DOHH2 (cell line): ENCODE measurements around the gene PHRF1.

Experiments used
- H3F3A ChIP-seq: fragments of 200-600 bp; sonication (generic), shearing (Covaris generic); 2 replicates; pipeline ENCODE4 v1.6.0; 2016; ENCODE audit warnings: antibody characterized with exemption, mild to moderate bottlenecking; ENCODE audit not compliant: control insufficient read depth, insufficient read depth
- H3K27ac ChIP-seq: fragments of 200-600 bp; sonication (generic); 2 replicates; pipeline ENCODE4 v1.5.1; 2014; ENCODE audit warnings: low read depth, mild to moderate bottlenecking, low read length, moderate library complexity
- H3K27me3 ChIP-seq: fragments of 200-600 bp; sonication (generic); 2 replicates; pipeline ENCODE4 v1.6.1; 2014; ENCODE audit warnings: mild to moderate bottlenecking, low read length, mixed read lengths; ENCODE audit not compliant: control insufficient read depth
- H3K36me3 ChIP-seq: fragments of 200-600 bp; sonication (generic); 2 replicates; pipeline ENCODE4 v1.6.1; 2014; ENCODE audit warnings: mild to moderate bottlenecking, low read length, moderate library complexity, mixed read lengths; ENCODE audit not compliant: control insufficient read depth
- H3K4me1 ChIP-seq: fragments of 200-600 bp; sonication (generic); 2 replicates; pipeline ENCODE4 v1.6.1; 2014; ENCODE audit warnings: mild to moderate bottlenecking, low read length, mixed read lengths; ENCODE audit not compliant: control insufficient read depth
- H3K4me2 ChIP-seq: fragments of 200-600 bp; sonication (generic); 2 replicates; pipeline ENCODE4 v1.6.0; 2014; ENCODE audit warnings: mild to moderate bottlenecking, low read length, moderate library complexity
- H3K4me3 ChIP-seq: fragments of 200-600 bp; sonication (generic); 2 replicates; pipeline ENCODE4 v1.5.1; 2014; ENCODE audit warnings: mild to moderate bottlenecking, low read length, mixed read lengths
- H3K79me2 ChIP-seq: fragments of 200-600 bp; sonication (generic); 2 replicates; pipeline ENCODE4 v1.6.1; 2014; ENCODE audit warnings: mild to moderate bottlenecking, low read length, mixed read lengths; ENCODE audit not compliant: control insufficient read depth
- H3K9me2 ChIP-seq: fragments of 200-600 bp; sonication (generic); replicated peaks from 2 replicates; pipeline ENCODE4 v1.6.1; 2014; ENCODE audit warnings: mild to moderate bottlenecking, low read length, mixed read lengths; ENCODE audit not compliant: control insufficient read depth
- H3K9me3 ChIP-seq: fragments of 200-600 bp; sonication (generic); 2 replicates; pipeline ENCODE4 v1.6.1; 2014; ENCODE audit warnings: antibody characterized with exemption, low read length, mixed read lengths; ENCODE audit not compliant: control insufficient read depth, insufficient read depth
- H4K20me1 ChIP-seq: fragments of 200-600 bp; sonication (generic); 2 replicates; pipeline ENCODE4 v1.6.0; 2014; ENCODE audit warnings: low read depth, mild to moderate bottlenecking, antibody characterized with exemption, low read length, moderate library complexity; ENCODE audit not compliant: control insufficient read depth, insufficient read depth
- EZH2phosphoT487 ChIP-seq: fragments of 200-600 bp; sonication (generic); IDR thresholded peaks from 2 replicates; pipeline ENCODE4 v1.6.1; 2017; ENCODE audit warnings: borderline replicate concordance, mild to moderate bottlenecking, antibody characterized with exemption, low read length, moderate library complexity, mixed read lengths
- TF ChIP-seq, protein P1 (sequence below): fragments of 200-600 bp; sonication (generic); IDR thresholded peaks from one replicate; pipeline ENCODE4 v1.5.1; 2014; ENCODE audit warnings: antibody characterized with exemption, mild to moderate bottlenecking, low read depth, low read length; ENCODE audit not compliant: poor library complexity, severe bottlenecking

PHRF1 gene

DNA sequence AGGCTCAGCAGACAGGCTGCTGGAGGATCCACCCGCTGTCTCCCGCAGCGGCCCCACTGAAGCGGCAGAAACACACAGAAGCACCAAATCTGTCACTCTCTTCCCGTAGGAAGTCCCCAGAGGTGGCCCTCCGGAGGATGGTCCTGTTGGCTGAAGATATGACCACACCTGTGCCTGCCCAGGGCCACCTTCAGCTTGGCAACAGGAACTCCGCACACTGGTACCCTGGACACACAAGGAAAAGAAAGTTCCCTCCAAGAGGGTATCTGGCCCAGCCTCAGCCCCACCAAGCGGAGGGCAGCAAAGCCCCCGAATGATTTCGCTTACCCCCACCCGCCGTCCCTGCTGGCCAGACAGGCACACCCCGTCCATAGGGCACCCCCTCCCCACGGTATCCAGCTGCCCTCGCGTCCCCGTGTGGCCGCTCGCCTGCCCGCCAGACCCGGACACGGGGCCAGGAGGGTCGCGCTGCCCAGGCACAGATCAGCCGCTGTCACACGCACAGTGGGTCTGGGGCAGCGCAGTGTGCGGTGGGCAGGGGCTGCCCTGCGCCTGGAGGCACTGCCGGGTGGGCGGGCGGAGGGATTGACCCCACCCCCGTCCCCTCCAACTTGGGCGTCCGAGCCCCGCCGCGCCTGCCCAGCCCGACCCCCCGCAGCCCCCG is 8.5 kb upstream of the PHRF1 start:
- Histone ChIP-seq H3K36me3 (peaks cover 15% of the 10 kb centered on the region), H3K4me3 (peak overlapping the region; percentile 89), H3K9me3 (no peaks in the 10 kb centered on the region), H3K9me2 (no peaks in the 10 kb centered on the region), H3K27ac (no peak overlapping the region), H3K27me3 (0 out of 2 replicates have a peak, but pooled peaks cover 2% of the 10 kb centered on the region), H3K4me1 (peaks cover 19% of the 10 kb centered on the region), H4K20me1 (no peaks in the 10 kb centered on the region), H3K4me2 (peak overlapping the region; percentile 79), H3F3A (no peaks in the 10 kb centered on the region), H3K79me2 (peaks cover 10% of the 10 kb centered on the region)
- no peak for TF ChIP-seq EZH2phosphoT487
- TF ChIP-seq, protein P1, sequence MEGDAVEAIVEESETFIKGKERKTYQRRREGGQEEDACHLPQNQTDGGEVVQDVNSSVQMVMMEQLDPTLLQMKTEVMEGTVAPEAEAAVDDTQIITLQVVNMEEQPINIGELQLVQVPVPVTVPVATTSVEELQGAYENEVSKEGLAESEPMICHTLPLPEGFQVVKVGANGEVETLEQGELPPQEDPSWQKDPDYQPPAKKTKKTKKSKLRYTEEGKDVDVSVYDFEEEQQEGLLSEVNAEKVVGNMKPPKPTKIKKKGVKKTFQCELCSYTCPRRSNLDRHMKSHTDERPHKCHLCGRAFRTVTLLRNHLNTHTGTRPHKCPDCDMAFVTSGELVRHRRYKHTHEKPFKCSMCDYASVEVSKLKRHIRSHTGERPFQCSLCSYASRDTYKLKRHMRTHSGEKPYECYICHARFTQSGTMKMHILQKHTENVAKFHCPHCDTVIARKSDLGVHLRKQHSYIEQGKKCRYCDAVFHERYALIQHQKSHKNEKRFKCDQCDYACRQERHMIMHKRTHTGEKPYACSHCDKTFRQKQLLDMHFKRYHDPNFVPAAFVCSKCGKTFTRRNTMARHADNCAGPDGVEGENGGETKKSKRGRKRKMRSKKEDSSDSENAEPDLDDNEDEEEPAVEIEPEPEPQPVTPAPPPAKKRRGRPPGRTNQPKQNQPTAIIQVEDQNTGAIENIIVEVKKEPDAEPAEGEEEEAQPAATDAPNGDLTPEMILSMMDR, result no peak

DNA sequence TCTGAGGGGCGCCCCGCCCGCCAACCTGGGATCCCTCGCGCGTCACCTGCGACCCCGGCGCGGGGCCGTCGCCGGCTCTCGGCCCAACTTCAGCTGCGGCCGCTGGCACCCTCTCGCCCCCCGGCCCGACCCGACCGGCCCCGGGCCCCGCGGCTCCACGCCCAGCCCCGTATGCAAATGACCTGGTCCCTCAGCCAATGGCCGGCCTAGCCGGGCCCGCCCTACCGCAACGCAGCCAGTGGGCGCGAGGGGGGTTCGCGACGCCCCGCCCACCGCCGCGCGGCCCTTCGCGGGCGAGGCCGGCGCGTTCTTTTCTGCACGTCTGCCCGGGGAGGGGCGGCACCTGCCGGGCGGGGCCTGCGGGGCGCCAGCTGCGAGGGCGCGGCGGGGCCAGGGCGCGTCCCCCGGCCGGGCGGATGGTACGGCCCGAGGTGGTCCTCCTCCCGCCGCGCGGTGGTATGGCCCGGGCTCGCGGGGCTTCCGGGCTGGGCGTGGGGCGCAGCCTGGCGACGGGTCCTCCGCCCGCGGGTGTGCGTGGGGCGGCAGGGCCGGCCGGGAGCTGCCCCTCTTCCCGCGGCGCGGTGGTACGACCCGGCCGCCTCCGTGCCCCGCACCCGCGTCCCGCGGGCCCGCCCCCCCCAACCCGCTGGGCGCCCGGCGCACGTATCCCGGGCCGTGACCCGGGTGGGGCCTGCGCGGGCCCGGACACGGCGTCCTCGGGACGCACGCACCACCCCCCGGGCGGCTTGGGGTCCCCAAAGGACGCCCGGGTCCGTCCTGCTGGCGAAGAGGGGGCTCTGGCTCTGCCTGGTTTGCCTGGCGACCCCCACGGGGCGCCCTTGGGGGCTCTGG is 7.7 kb upstream of the PHRF1 start:
- no peaks in the 10 kb centered on the region for H4K20me1 ChIP-seq
- TF ChIP-seq, protein P1, result no peak
- TF ChIP-seq EZH2phosphoT487, result no peak
- H3K36me3 ChIP-seq, result peaks cover 15% of the 10 kb centered on the region
- peak overlapping the region; percentile 89 for H3K4me3 ChIP-seq
- peaks cover 19% of the 10 kb centered on the region for H3K4me1 ChIP-seq
- peak overlapping the region; percentile 79 for H3K4me2 ChIP-seq
- no peak overlapping the region for H3K27ac ChIP-seq
- H3K9me3 ChIP-seq, result no peaks in the 10 kb centered on the region
- no peaks in the 10 kb centered on the region for H3K9me2 ChIP-seq
- no peaks in the 10 kb centered on the region for H3F3A ChIP-seq
- H3K27me3 ChIP-seq, result 0 out of 2 replicates have a peak, but pooled peaks cover 2% of the 10 kb centered on the region
- peaks cover 10% of the 10 kb centered on the region for H3K79me2 ChIP-seq

DNA sequence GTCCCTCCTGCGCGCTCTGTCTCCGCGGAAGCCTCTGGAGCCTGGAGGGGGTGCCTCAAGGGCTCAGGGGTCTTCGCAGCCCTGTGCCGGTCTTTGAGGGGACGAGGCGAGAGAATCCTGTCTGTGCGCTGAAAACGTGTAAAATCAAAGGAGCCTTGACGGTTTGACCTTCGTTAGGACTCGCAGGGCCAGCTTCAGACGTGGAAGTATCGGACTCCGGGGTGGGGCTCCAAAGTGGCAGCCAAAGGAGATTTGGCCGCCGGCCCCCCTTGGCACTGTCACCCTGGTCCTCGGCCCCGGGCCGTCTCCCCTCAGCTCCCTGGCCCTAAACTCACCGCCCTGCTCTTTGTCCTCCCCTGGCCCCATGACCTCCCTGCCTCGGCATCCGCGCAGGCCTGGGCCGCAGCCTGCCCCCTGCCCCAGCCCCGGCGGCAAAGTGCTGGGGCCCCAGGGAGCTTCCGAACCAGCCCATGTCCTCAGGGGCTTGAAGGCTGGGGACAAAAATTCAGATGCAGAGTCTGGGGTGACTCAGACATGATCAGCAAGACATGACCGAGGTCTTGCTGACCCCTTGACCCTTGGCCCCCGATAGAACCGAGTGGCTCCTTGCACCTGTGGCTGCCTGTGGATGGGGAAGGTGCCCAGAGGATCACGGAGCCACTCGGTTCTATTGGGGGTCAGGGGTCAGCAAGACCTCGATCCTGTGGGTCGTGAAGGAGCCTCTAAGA is 6.9 kb upstream of the PHRF1 start:
- H4K20me1 ChIP-seq, result no peaks in the 10 kb centered on the region
- peak overlapping the region; percentile 72 for H3K4me3 ChIP-seq
- H3K79me2 ChIP-seq, result peaks cover 10% of the 10 kb centered on the region
- peak overlapping the region; percentile 70 for H3K4me2 ChIP-seq
- no peaks in the 10 kb centered on the region for H3K9me2 ChIP-seq
- no peak overlapping the region for H3K27ac ChIP-seq
- H3K36me3 ChIP-seq, result peaks cover 15% of the 10 kb centered on the region
- no peak for TF ChIP-seq EZH2phosphoT487
- TF ChIP-seq, protein P1, result no peak
- no peaks in the 10 kb centered on the region for H3K9me3 ChIP-seq
- no peaks in the 10 kb centered on the region for H3F3A ChIP-seq
- peaks cover 22% of the 10 kb centered on the region for H3K4me1 ChIP-seq
- H3K27me3 ChIP-seq, result 0 out of 2 replicates have a peak, but pooled peaks cover 2% of the 10 kb centered on the region
